ENCODE results near the gene PLXDC2. TPM values are rescaled to one million over a fixed set of nuclear protein-coding genes. Genes with fewer than 3 reads are reported as not detected.
"Not testable (repeated sequence)": the region's sequence is repeated elsewhere in the genome, so short reads cannot be mapped to it uniquely, and the experiment has no call there.

PLXDC2 gene
- total RNA-seq, 1 donor, result 46.2 TPM

DNA sequence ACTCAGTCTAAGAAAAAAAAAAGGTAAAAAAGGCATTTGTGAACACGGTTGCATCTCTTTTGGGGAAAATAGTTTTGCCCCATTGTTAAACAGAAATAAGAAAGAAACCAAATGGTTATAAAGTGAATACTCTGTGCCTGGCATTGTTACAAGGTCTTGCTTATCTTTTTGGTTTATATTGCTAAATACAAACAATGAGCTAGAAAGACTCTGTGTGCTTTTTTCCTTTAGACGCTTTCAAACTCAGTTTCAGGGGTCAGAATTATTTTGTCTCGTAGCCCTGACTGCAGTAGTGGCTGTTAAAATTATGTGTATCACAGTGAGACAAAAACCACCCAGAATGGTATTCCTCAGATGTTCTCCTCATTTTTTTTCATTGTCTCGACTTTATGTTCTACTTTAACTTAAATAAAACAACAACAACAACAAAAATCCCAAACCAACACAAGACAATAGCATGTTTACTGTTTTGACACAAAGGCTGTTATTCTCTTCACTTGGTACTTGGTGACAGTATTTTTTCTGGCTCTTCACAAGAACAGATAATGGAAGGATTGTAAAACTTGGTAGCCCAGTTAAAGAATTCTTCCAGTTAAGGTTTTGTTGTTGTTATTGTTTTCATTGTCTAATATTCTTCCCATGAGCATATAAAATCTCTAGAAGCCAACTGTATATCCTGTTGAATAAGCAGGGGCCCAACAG, 190.1 kb downstream of the PLXDC2 start:
- H3K27me3 ChIP-seq (ENCODE audit: insufficient read depth, low read length), result no peaks in the 10 kb centered on the region
- H3K4me3 ChIP-seq (ENCODE audit: low read length), result no peak overlapping the region
- no peaks in the 10 kb centered on the region for H3K9me3 ChIP-seq (ENCODE audit: low read depth, low read length)
- peaks cover 51% of the 10 kb centered on the region for H3K4me1 ChIP-seq (ENCODE audit: insufficient read depth, low read length)

DNA sequence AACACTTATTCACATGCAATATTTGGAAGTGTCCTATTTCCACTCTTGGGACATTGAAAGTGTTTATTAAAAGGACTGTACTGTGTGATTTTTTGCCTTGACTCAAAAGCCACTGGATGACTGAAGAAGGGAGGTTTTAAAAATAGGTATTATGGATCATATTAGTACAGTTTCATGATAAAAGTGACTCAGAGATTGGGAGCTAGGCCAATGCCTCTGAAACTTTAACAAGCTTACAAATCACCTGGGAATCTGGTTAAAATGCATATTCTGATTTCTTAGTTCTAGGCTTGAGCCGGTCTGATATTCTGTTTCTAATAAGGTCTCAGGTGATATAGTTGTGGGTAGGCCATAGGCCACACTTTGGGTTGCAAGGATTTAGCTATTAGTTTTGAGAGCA, 191.2 kb downstream of the PLXDC2 start:
- H3K4me1 ChIP-seq (ENCODE audit: insufficient read depth, low read length), result peaks cover 40% of the 10 kb centered on the region

DNA sequence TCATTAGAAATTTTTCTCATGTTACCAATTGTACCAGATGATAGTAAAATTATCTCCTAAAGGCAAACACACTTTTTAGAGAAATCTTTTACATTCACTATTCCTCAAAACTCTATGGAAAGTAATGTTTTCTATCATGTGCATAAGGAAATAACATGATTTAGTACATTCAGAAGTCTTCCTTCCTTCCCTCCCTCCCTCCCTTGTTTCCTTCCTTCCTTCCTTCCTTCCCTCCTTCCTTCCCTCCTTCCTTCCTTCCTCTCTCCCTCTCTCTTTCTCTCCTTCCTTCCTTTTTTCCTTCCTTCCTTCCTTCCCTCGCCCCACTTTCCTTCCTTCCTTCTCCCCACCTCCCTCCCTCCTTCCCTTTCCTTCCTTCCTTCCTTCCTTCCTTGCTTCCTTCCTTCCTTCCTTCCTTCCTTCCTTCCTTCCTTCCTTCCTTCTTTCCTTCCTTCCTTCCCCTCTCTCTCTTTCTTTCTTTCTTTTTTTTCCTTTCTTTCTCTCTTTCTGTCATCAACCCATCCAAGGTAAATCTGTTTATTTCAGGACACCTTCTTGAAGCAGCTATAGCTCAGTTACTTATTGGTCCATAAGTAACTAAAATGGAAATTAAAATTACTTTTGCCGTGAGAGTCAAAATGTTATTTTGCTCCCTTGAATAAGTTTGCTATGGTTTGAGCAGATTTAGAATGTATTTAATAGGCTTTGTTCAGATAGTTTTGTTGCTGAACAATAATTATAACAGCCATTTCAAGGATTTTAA, 197.9 kb downstream of the PLXDC2 start:
- H3K4me1 ChIP-seq (ENCODE audit: insufficient read depth, low read length), result peaks cover 20% of the 10 kb centered on the region
- no peak overlapping the region for H3K4me3 ChIP-seq (ENCODE audit: low read length)
- H3K9me3 ChIP-seq (ENCODE audit: low read depth, low read length), result no peaks in the 10 kb centered on the region
- no peaks in the 10 kb centered on the region for H3K27me3 ChIP-seq (ENCODE audit: insufficient read depth, low read length)

More for the DNA sequence above, 191.2 kb downstream of the PLXDC2 start:
- Histone ChIP-seq H3K9me3 (ENCODE audit: low read depth, low read length) (no peaks in the 10 kb centered on the region), H3K4me3 (ENCODE audit: low read length) (no peak overlapping the region), H3K27me3 (ENCODE audit: insufficient read depth, low read length) (no peaks in the 10 kb centered on the region)

DNA sequence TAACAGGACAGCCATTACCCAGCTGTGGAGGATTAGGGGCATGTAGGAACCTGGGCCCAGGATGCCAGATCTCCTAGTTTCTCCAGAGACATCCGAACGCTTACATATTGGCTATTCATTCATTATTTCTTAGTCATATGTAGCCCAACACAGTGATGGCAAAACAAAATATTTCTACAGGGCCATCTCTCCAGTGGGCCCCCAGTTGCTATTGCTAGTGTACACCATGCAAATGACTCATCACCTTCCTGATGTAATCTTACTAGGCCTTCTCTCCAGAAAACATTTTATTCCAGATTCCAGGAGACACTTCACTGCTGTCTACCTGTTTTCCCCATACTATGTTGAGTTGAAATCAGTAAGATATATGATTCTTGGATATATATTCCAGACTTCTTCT, 201.7 kb downstream of the PLXDC2 start:
- Histone ChIP-seq H3K27me3 (ENCODE audit: insufficient read depth, low read length) (no peaks in the 10 kb centered on the region), H3K4me3 (ENCODE audit: low read length) (no peak overlapping the region), H3K4me1 (ENCODE audit: insufficient read depth, low read length) (peaks cover 26% of the 10 kb centered on the region), H3K9me3 (ENCODE audit: low read depth, low read length) (no peaks in the 10 kb centered on the region)

DNA sequence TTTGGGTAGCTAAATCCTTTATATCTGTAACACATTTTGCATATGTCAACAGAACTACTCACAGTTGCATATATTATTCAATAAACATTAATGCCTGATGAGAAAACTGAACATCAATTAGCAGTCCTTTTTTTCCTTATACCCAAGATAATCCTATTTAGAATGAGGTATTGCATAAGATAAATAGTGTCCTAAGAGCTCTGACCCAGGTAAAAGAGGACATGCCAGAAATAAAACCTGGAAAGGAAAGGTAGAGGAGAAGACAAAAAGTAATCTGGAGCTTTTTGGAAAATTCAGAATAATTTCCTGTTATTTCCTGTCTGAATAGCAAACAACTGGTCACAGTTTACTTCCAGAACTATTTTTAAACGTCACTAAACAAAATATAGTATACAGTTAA, 204.4 kb downstream of the PLXDC2 start:
- no peak overlapping the region for H3K4me3 ChIP-seq (ENCODE audit: low read length)
- H3K27me3 ChIP-seq (ENCODE audit: insufficient read depth, low read length), result no peaks in the 10 kb centered on the region
- peaks cover 26% of the 10 kb centered on the region for H3K4me1 ChIP-seq (ENCODE audit: insufficient read depth, low read length)
- no peaks in the 10 kb centered on the region for H3K9me3 ChIP-seq (ENCODE audit: low read depth, low read length)

DNA sequence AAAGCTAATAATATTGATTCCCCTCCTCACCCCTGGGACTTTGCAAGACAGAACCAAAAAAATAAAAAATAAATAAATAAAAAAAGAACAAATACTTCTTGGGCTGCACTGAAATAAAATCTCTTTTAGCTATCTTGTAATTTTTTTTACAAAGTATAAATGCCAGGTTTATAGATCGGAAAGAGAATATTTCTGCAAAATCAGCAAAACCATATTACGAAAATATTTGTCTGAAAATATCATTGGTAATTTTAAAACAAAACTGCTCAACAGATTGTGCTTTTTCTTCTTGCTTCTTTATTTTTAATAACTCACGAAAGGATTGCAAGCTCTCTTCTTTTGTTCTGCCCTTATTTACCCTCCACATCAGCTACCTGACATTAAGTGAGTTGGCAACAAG, 213.3 kb downstream of the PLXDC2 start:
- Histone ChIP-seq H3K9me3 (ENCODE audit: low read depth, low read length) (no peaks in the 10 kb centered on the region), H3K4me1 (ENCODE audit: insufficient read depth, low read length) (no peaks in the 10 kb centered on the region), H3K27me3 (ENCODE audit: insufficient read depth, low read length) (no peaks in the 10 kb centered on the region)

DNA sequence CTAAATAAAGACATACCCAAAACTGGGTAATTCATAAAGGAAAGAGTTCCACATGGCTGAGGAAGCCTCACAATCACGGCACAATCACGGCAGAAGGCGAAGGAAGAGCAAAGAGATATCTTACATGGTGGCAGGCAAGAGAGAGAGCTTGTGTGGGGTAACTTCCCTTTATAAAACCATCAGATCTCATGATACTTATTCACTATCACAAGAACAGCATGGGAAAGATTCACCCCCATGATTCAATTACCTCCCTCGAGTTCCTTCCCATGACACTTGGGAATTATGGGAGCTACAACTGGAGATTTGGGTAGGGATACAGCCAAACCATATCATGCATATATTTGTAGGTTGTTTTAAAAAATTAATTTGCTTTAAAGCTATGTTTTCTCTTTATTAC, 217.2 kb downstream of the PLXDC2 start:
- no peak overlapping the region for H3K4me3 ChIP-seq (ENCODE audit: low read length)
- no peaks in the 10 kb centered on the region for H3K9me3 ChIP-seq (ENCODE audit: low read depth, low read length)
- H3K27me3 ChIP-seq (ENCODE audit: insufficient read depth, low read length), result no peaks in the 10 kb centered on the region
- no peaks in the 10 kb centered on the region for H3K4me1 ChIP-seq (ENCODE audit: insufficient read depth, low read length)

More for the DNA sequence above, 213.3 kb downstream of the PLXDC2 start:
- no peak overlapping the region for H3K4me3 ChIP-seq (ENCODE audit: low read length)

DNA sequence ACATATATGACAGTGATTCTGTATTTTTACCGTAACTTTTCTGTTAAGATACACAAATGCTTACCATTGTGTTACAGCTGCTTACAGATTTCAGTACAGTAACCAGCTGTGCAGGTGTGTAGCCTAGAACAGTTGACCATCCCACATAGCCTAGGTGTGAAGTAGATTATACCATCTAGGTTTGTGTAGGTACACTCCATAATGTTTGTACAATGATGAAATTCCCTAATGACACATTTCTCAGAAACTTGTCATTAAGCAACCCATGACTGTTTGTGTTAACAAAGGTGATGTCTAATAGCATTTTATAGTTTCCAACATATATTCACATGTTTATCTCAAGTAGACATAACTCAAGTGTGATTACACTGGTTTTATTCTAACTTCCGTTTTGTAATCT, 218.5 kb downstream of the PLXDC2 start:
- Histone ChIP-seq H3K27me3 (ENCODE audit: insufficient read depth, low read length) (no peaks in the 10 kb centered on the region), H3K4me3 (ENCODE audit: low read length) (no peak overlapping the region), H3K9me3 (ENCODE audit: low read depth, low read length) (no peaks in the 10 kb centered on the region), H3K4me1 (ENCODE audit: insufficient read depth, low read length) (no peaks in the 10 kb centered on the region)

DNA sequence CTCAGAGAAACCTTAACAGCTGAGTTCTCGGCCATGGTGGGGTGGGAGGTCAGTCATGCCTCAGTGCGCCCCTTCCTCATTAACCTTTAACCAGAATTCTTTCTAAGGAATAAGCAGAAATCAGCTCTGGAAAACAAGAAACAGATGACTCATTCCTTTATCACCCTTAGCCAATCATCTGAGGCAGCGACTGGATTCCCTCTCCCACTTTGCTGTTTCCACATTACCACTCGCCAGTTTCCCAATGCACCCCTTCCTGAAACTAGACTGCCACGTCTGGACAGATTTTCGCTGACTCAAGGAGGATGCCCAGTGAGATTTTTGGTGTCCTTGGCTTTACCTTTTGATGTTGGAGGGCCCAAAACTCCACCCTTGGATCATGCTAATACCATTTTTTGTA, 223.8 kb downstream of the PLXDC2 start:
- Histone ChIP-seq H3K4me1 (ENCODE audit: insufficient read depth, low read length) (no peaks in the 10 kb centered on the region), H3K9me3 (ENCODE audit: low read depth, low read length) (no peaks in the 10 kb centered on the region), H3K27me3 (ENCODE audit: insufficient read depth, low read length) (no peaks in the 10 kb centered on the region), H3K4me3 (ENCODE audit: low read length) (no peak overlapping the region)

DNA sequence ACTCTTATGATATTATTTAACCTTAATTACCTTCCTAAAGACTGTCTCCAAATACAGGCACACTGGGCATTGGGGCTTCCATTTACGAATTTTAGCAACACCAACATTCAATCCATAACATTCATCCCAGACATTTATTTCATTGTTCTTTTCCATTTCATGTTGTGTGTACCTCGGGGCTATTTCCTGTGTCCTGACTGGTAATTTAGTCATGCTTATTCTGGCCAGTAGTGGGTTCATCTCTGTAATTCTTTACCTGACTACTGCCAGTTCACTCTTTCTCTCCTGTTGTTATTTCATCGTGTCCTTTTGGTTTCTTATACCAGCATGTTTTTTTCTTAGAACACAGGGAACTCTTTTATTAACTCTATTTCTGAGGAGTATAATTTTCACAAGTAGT, 225.7 kb downstream of the PLXDC2 start:
- Histone ChIP-seq H3K4me3 (ENCODE audit: low read length) (no peak overlapping the region), H3K4me1 (ENCODE audit: insufficient read depth, low read length) (no peaks in the 10 kb centered on the region), H3K9me3 (ENCODE audit: low read depth, low read length) (no peaks in the 10 kb centered on the region), H3K27me3 (ENCODE audit: insufficient read depth, low read length) (no peaks in the 10 kb centered on the region)

DNA sequence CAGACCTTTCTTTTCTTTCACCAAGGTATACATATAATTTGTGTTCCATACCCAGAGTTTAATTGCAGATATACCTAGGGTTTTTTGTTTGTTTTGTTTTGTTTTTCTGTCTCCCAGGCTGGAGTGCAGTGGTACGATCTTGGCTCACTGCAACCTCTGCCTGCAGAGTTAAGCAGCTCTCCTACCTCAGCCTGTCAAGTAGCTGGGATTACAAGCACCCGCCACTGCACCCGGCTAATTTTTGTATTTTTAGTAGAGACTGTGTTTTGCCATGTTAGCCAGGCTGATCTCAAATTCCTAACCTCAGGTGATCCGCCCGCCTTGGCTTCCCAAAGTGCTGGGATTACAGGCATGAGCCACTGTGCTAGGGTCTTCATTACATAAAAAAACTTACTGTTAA, 228.9 kb downstream of the PLXDC2 start:
- H3K27me3 ChIP-seq (ENCODE audit: insufficient read depth, low read length); H3K4me3 ChIP-seq (ENCODE audit: low read length); H3K4me1 ChIP-seq (ENCODE audit: insufficient read depth, low read length); H3K9me3 ChIP-seq (ENCODE audit: low read depth, low read length): not testable (repeated sequence)

DNA sequence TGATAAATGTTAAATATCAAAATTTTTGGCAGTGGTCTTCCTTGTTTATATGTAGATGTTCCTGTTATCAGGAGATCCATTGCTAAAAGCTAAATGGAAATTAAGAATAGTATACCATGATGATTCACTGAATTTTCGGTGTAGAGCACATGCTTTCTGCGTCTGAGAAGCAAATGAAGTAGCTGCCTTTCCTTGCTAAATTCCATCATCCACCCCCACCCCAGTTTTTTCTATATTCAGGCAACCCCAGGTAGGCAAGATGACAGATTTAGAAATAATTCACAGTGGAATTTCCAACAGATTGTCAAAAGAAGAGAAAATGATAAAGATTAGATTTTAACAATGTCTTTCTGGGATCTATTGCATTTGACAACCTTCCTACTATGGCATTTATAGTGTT, 231.9 kb downstream of the PLXDC2 start:
- Histone ChIP-seq H3K27me3 (ENCODE audit: insufficient read depth, low read length) (no peaks in the 10 kb centered on the region), H3K4me3 (ENCODE audit: low read length) (no peak overlapping the region), H3K4me1 (ENCODE audit: insufficient read depth, low read length) (no peaks in the 10 kb centered on the region), H3K9me3 (ENCODE audit: low read depth, low read length) (no peaks in the 10 kb centered on the region)

DNA sequence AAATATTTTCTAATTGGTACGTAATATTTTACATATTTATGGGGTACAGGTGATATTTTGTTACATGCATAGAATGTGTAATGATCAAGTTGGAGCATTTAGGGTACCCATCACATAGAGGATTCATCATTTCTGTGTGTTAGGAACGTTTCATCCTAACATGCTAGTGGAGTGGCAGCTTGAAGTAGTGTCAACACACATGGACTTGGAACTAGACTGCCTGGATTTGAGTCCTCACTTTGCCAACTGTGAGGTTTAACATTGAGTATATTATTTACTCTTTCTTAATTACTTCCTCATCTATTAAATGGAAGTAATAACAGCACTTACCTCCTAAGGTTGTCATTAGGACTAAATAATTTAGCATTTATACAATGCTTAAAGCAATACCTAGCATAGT, 241.9 kb downstream of the PLXDC2 start:
- no peak overlapping the region for H3K4me3 ChIP-seq (ENCODE audit: low read length)
- no peaks in the 10 kb centered on the region for H3K27me3 ChIP-seq (ENCODE audit: insufficient read depth, low read length)
- no peaks in the 10 kb centered on the region for H3K4me1 ChIP-seq (ENCODE audit: insufficient read depth, low read length)
- H3K9me3 ChIP-seq (ENCODE audit: low read depth, low read length), result no peaks in the 10 kb centered on the region

DNA sequence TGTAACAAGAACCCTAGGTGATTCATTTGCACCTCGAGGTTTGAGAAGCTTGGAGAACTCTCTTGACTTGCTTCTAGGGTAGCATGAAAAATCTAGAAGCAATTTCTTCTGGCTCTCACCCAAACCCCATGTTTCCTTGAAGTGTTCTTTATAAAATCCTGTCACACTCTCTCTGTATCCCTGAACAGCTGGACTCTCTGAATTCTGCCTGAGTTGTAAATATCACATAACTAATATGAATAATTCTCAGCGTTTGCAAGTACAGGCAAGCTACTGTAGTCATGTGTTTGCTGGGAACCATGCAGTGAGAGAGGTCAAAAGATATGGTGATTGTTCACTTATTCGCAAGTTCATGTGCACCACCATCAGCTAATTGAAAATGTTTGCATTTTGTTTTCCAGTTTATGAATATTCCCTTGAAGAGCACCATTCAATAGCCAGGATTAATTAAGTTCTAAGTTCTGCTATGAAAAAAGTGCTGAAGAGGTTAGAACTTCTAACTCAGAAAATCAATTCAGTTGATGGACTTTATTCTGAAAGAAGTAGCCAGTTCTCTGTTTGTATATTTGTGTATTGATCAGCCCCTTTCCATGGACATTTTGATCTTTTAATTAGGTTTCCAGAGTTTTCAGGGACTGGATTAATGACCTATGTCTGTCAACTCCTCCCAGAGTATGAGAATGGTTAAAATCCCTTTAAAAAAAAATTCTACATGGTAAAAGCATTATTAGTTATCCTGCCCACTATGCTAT, 243.0 kb downstream of the PLXDC2 start:
- Histone ChIP-seq H3K4me3 (ENCODE audit: low read length) (no peak overlapping the region), H3K4me1 (ENCODE audit: insufficient read depth, low read length) (no peaks in the 10 kb centered on the region), H3K9me3 (ENCODE audit: low read depth, low read length) (no peaks in the 10 kb centered on the region), H3K27me3 (ENCODE audit: insufficient read depth, low read length) (no peaks in the 10 kb centered on the region)

DNA sequence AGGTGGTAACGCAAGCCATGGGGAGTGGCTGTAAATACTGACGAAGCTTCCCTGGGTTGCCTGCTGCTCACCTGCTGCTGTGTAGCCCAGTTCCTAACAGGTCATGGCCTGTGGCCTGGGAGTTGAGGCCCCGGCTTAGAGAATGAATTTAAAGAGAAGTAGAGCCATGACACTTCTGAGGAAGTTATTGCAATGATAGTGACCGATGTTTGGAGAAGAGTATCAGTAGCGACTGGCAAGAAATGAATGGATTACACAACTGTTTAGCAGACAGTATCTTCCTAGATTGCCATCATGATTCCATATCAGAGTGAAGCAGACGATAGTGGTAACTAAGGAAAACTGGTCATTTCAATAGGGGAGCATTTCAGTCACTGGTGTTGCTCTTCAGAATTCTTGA, 249.6 kb downstream of the PLXDC2 start:
- H3K9me3 ChIP-seq (ENCODE audit: low read depth, low read length), result no peaks in the 10 kb centered on the region
- no peaks in the 10 kb centered on the region for H3K4me1 ChIP-seq (ENCODE audit: insufficient read depth, low read length)
- no peak overlapping the region for H3K4me3 ChIP-seq (ENCODE audit: low read length)
- H3K27me3 ChIP-seq (ENCODE audit: insufficient read depth, low read length), result no peaks in the 10 kb centered on the region

All from mononuclear cell (primary cell).